NCI-H187 treated with DMSO at 0.1 percent for 48 hours (cell line): ENCODE results near the gene EFCAB8.

ENCODE experiments used
- DNase-seq: peaks from one replicate; lab custom pipeline; 2025; lab: John Stamatoyannopoulos, UW

Gene EFCAB8

DNA sequence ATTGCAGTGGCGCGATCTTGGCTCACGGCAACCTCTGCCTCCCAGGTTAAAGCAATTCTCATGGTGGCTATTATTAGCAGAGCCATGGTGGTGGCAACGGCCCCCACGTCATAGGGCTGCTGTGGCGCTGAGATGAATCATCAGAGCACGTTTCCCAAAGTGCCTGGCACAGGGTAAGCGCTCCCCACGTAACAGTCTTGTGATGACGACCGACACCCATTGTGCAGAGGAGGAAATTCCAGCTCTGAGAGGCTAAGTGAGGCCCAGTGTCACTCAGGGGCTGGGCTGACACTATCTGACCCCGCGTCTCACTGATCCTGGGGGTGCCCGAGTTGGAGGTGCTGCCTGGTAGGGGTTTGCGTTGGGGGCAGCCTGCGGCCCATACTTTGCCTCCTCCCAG, 129.3 kb downstream of the EFCAB8 start:
- no peak for DNase-seq

DNA sequence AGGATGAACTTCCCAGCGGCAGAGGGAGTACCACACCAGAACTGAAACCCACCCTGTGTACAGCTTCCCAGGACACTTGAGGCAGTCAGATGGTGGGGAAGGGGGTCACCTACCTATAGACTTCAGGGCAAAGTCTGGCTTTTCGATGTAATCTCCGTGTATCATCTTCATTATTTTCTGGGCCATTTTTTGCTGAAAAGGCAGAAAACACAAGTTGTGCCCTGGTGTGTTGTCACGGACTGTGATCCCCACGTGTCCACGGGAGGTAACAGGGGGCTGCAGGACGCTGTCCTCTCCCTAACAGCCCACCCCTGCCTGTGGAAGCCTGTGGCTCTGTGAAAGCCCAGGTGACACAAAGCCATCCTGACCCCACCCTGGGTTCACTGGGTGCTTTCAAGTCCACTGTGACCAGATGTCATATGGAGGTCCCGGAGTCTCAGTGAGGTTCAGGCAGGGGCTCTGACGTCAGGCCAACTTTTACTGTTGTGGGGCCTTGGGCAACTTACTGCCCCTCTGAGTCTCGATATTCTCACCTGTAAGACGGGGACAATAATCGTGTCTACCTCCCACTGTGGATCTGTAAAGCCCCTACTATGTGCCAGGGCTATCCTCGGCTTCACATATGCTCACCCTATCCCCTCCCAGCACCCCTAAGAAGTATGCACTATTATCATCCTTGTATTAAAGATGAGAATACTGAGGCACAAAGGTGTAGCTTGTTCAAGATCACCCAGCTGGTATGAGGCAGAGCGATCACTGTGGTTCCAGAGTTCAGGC, 131.0 kb downstream of the EFCAB8 start:
- no peak for DNase-seq

- DNase-seq, result no peak
Observed at GRCh38 chr20:32990426-32990825, 131.7 kb downstream of the EFCAB8 start.

GRCh38 chr20:32991383-32991782, 132.7 kb downstream of the EFCAB8 start:
- no peak for DNase-seq

DNA sequence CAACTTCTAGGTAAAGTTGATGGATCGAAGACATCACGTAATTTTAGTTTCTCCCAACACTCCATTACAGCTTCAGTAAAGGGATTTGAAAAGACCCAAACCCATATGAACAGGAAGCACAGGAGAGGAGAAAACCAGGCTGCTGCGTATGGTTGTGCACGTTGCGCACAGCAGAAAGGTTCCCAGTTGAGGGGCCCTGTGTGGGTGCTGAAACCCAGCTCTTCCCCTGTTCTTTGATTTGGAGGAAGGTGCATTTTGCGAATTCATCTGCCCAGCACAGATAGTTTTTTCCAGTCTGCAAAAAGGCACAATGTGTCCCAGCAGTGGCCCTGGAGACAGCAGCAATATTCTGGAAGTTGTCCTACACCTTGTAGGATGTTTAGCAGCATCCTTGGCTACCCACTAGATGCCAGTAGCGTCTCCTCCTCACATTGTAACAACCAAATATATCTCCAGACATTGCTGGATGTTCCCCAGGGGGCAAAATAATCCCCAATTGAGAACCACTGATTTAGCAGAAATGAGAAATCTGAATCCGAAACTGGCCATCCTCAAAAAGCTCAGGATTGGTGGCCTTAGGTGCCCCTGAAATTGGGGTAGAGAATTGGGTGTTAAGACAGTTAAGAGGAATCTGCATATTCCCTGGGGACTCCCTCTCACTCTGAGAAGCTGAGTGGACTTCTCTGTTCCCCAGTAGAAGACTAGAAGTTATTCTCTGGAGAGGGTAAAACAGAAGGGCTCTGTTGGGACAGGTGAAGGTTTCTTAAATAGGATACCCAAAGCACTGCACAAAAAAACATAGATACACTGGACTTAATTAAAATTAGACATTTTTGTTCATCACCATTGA, 133.3 kb downstream of the EFCAB8 start:
- DNase-seq, result no peak

DNA sequence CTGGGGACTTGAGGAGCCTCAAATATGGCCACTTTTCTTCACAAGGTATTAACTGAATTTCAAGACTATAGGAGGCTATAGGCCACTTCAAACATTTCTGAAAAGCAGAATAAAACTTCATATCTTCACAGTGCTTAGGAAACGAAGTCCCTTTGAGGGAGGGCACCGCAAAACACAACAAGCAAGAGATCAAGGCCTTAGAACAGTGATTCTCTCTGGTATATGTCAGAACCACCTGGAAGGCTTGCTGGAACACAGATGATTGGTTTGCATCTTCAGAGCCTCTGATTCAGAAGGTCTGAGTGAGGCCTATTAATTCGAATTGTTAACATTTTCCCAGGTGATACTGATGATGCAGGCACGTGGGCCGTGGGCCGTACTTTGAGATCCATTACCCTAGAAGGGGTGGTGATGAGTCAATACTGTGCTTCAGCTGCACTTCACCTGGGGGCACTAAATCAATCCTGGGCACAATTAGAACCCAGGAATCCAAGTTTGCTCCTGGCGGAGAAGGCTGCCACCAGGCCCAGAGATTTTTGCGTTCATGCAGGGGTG, 134.8 kb downstream of the EFCAB8 start:
- no peak for DNase-seq

GRCh38 chr20:32995802-32996201, 137.1 kb downstream of the EFCAB8 start:
- DNase-seq, result no peak

GRCh38 chr20:32997431-32997830, 138.7 kb downstream of the EFCAB8 start:
- DNase-seq, result no peak

- no peak for DNase-seq
Observed at GRCh38 chr20:32999603-33000250, 141.0 kb downstream of the EFCAB8 start.

- DNase-seq, result no peak
Observed at GRCh38 chr20:33000802-33001466, 142.2 kb downstream of the EFCAB8 start.

GRCh38 chr20:33002087-33002808, 143.5 kb downstream of the EFCAB8 start:
- no peak for DNase-seq

DNA sequence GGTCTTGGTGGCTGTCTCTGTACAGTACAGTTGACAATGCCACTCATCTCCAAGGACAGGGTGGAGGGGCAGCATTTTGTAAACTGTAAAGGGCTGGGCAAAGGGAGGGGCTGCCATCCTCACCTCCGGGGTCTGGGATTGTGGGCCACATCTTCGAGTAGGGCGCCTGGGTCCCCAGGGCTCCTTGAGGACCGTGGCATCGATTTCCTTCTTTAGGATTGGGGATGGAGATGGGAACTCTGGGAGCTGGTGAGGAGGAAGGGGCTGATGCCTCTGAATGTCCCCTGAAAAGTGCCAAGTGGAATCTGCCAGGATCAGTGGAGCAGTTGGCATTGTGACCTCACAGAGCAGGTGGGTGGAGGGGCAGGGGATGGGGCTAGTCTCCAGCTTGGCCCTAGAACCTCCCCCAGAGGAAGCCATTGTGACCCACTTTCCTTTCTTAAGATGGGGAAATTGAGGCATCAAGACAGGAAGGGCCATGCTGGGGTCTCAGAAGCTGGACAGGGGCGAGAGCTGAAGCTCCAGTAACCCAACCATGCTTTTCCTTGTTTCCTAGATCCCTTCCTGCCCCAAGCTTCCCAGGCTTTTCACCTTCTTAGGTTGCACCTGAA, 145.5 kb downstream of the EFCAB8 start, which contains the start of gene SUN5:
TSS of gene SUN5 (minus strand) at position 293 of the 611 bp plus-strand sequence. CDS start at position 200, 93 bp downstream.
- no peak for DNase-seq

DNA sequence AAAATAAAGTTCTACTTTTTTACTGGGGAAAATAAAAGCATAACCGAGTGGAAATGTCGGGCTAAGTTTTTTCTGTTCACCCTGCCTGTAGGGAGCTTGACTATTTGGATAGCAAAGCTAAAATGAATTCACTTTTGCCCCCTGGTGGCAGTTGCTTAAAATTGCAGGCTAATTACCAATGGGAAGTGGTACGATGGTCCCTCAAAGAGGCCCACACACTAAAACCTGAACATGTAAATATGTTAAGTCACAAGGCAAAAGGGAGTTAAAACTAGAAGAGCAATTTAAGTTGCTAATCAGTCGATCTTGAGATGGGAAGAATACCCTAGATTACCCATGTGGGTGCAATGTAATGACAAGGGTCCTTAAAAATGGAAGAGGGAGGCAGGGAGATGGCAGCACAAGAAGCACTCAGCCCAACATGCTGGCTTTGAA, 146.4 kb downstream of the EFCAB8 start:
- DNase-seq, result no peak

- DNase-seq, result no peak
Observed at GRCh38 chr20:33005908-33006775, 147.4 kb downstream of the EFCAB8 start.

DNA sequence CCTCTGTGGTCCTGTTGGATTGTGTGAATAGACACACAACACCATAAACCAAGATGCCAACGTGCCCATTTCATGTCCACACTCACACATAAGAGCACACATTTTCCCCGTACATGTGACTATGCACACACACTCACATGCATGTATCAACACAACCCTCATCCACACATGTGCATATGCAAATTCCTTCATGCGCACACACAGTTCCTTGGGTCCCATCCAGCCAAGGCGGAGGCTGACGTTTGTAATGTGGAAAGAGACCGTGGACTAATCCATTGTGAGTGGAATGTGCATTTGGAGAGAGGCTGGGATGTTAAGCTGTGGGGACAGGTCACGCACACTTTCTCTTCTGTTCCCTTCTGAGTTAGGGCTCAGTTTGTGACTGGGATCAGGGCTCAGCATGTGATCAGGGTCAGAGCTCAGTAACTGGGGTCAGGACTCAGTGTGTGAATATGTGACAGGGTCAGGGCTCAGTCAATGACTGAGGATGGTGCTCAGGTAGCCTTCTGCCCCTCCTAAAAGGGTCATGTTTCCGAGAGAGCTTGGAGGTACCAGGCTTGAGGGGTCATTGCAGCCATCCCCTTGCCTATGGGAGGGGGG, 148.2 kb downstream of the EFCAB8 start:
- no peak for DNase-seq

DNA sequence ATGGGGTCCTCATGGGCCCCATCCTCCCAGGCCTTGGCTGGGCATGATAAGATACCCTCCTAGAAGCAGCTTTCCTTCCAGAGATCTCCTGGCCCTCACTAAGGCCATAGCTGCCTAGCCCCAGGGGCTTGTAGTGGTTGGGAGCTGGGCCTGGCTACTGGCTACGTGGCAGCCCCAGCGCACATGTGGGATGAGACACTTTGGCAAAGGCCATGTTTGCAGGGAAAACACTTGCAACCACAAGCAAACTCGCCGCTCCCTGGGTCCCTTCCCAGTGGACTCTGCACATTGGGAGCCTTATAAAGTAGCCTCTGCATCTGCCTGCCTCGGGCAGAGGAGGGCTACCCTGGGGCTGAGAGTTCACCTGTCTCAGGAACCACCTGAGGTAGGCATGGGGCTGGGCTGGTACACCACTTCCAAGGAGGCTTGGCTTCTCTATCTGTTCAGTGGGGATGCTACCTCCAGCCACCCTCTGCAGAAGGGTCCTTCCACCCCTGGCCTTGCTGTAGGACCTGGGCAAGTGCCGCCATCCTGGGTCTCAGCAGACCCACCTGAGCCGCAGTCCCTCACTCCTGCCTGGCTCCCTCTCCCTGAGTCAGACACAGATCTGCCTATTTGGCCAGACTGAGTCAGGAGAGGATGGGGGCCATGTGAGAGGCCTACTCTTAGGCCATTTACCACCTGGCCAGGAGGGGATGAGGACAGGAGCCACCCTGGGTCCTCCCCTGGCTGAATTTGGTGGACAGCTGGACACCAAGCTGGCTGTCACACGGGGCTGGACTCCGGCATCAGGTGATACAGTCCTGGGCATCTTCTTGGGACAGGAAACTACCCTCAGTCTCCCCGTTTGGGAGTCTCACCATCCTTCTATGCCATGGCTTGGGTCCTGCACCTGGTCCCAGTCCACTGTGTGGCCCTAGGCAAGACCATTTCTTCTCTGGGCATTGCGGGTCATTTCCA, 148.9 kb downstream of the EFCAB8 start, which contains the start of gene BPIFB2:
TSS of gene BPIFB2 (plus strand) at position 329 of the 960 bp plus-strand sequence. CDS start 871 bp downstream, outside the sequence.
- no peak for DNase-seq

- no peak for DNase-seq
Observed at GRCh38 chr20:33008336-33009213, 149.9 kb downstream of the EFCAB8 start.
